ENCODE data around the gene E2F6. TPM values are rescaled to one million over a fixed set of nuclear protein-coding genes. Genes with fewer than 3 reads are reported as not detected.

The E2F6 gene
- total RNA-seq, 1 experiment from 2014 or later = 14.2 TPM

- TF ChIP-seq E2F1 (CRISPR knock-in tag; IDR thresholded peaks at IDR 0.05) (peak; percentile 92), ATF6 (CRISPR knock-in tag; IDR thresholded peaks at IDR 0.05) (peak; percentile 79), JUN (CRISPR knock-in tag; IDR thresholded peaks at IDR 0.05) (peak; percentile 97), IRF2 (CRISPR knock-in tag; IDR thresholded peaks at IDR 0.05; ENCODE audit: borderline replicate concordance, low read depth) (0 out of 2 replicates have a peak, but pooled peaks have one; percentile 58), ZNF416 (CRISPR knock-in tag; IDR thresholded peaks at IDR 0.05) (no peak), NFATC4 (CRISPR knock-in tag; IDR thresholded peaks at IDR 0.05) (no peak), KAT7 (CRISPR knock-in tag; IDR thresholded peaks at IDR 0.05; ENCODE audit: borderline replicate concordance) (peak; percentile 99; the same call in 1 of the 2 replicates), CREB1 (CRISPR knock-in tag; IDR thresholded peaks at IDR 0.05) (peak; percentile 94), ZNF138 (CRISPR knock-in tag; conservative IDR thresholded peaks at IDR 0.05) (peak; percentile 89), HMGXB4 (CRISPR knock-in tag; IDR thresholded peaks at IDR 0.05) (peak; percentile 97), E2F5 (CRISPR knock-in tag; IDR thresholded peaks at IDR 0.05) (peak; percentile 92), RORB (CRISPR knock-in tag; IDR thresholded peaks at IDR 0.05) (no peak), AFF4 (CRISPR knock-in tag; IDR thresholded peaks at IDR 0.05; ENCODE audit: borderline replicate concordance) (peak; percentile 98), CBFB (CRISPR knock-in tag; IDR thresholded peaks at IDR 0.05; ENCODE audit: low read depth) (peak; percentile 95), ZSCAN18 (CRISPR knock-in tag; IDR thresholded peaks at IDR 0.05) (no peak), ZNF512 (CRISPR knock-in tag; IDR thresholded peaks at IDR 0.05; ENCODE audit: borderline replicate concordance) (peak; percentile 64; the same call in 1 of the 2 replicates), SP1 (CRISPR knock-in tag; conservative IDR thresholded peaks at IDR 0.05) (peak; percentile 82), SOX15 (CRISPR knock-in tag; IDR thresholded peaks at IDR 0.05) (no peak), IRF1 (CRISPR knock-in tag; IDR thresholded peaks at IDR 0.05) (peak; percentile 93), ZNF317 (CRISPR knock-in tag; IDR thresholded peaks at IDR 0.05; ENCODE audit: borderline replicate concordance, low read depth) (peak; percentile 71), ZNF425 (CRISPR knock-in tag; conservative IDR thresholded peaks at IDR 0.05) (no peak), MYBL2 (CRISPR knock-in tag; IDR thresholded peaks at IDR 0.05) (peak; percentile 98)
Measured at GRCh38 chr2:11465485-11466306, at the start of gene E2F6 (continued).
